ENCODE measurements around the gene ZFP62. TPM values are rescaled to one million over a fixed set of nuclear protein-coding genes. Genes with fewer than 3 reads are reported as not detected.
A peak's percentile ranks its signal among the peaks of the same experiment; 100 is the strongest.

ZFP62 gene
- total and polyA plus RNA-seq, 12 donors: 6.4 to 24.9 (median 13.6) TPM

- no peaks in the 10 kb centered on the region for H3K27me3 ChIP-seq
- H3K27ac ChIP-seq: peak overlapping the region; percentile 98 to 100 (median 99)
- peak overlapping the region in 9 of 10 donors; percentile 69 to 100 (median 99) for H3K4me3 ChIP-seq
- ATAC-seq (peak; percentile 32 to 65 (median 49)), DNase-seq (peak; percentile 71)
- intact Hi-C loops (cut with DNase I): loop anchor here in 5 of 10 donors (2.0 to 10.0 kb wide), 7 partner anchors 21 to 381 kb away; partner anchors contain the start of genes ZFP62 (in 3 of the 5) and BTNL9 (in 1 of the 5)
- peaks cover 30 to 93% (median 89%) of the 10 kb centered on the region in 9 donors for H3K4me1 ChIP-seq
- 39 to 50% methylated on average over 41 of the region's 41 CpGs for WGBS, 2 donors
- TF ChIP-seq CTCF (IDR thresholded peaks at IDR 0.05): peak in 4 of 9 donors; percentile 28 to 48 (median 44)
- H3K36me3 ChIP-seq: peaks cover 0 to 44% (median 0%) of the 10 kb centered on the region in 9 donors
- no peaks in the 10 kb centered on the region for H3K9me3 ChIP-seq
Observed at GRCh38 chr5:180803181-180804128, 57.6 kb downstream of the ZFP62 start.

- Histone ChIP-seq H3K27ac (peak within 1 kb of the TSS; percentile 98 to 100 (median 99)), H3K36me3 (peaks cover 0 to 51% (median 0%) of the 10 kb centered on the region in 9 donors), H3K4me3 (peak within 1 kb of the TSS; percentile 69 to 100 (median 99)), H3K9me3 (no peaks in the 10 kb centered on the region), H3K27me3 (no peaks in the 10 kb centered on the region), H3K4me1 (peaks cover 23 to 93% (median 89%) of the 10 kb centered on the region in 9 donors)
- TF ChIP-seq CTCF (IDR thresholded peaks at IDR 0.05): no peak
- peak; percentile 91 to 92 for DNase-seq
- ATAC-seq: peak; percentile 81 to 95 (median 90)
- intact Hi-C loops (cut with DNase I): loop anchor here in 5 of 10 donors (2.0 to 10.0 kb wide), 6 partner anchors 58 to 382 kb away; partner anchors contain the start of genes ZFP62 (in 3 of the 5) and BTNL9 (in 1 of the 5)
- WGBS, 2 donors: 0 to 1% methylated on average over 70 to 87 of the region's 87 CpGs
Observed at GRCh38 chr5:180802325-180803180, 58.5 kb downstream of the ZFP62 start, which contains the start of gene MGAT1. Gene MGAT1, minus strand, starts transcription at chr5:180802806. Its CDS starts 9,835 bp downstream, at chr5:180792971.

- no peak for TF ChIP-seq CTCF (IDR thresholded peaks at IDR 0.05)
- peaks cover 0 to 47% (median 0%) of the 10 kb centered on the region in 9 donors for H3K36me3 ChIP-seq
- intact Hi-C loops (cut with DNase I): loop anchor here in 5 of 10 donors (2.0 to 10.0 kb wide), 6 partner anchors 59 to 383 kb away; partner anchors contain the start of genes ZFP62 (in 3 of the 5) and BTNL9 (in 1 of the 5)
- H3K9me3 ChIP-seq: no peaks in the 10 kb centered on the region
- peak in 7 of 8 donors; percentile 1 to 28 (median 8) for ATAC-seq
- H3K27me3 ChIP-seq: no peaks in the 10 kb centered on the region
- H3K27ac ChIP-seq: peak overlapping the region; percentile 98 to 100 (median 99)
- WGBS, 2 donors: 9 to 13% methylated on average over 15 of the region's 15 CpGs
- H3K4me3 ChIP-seq: peak overlapping the region; percentile 69 to 100 (median 99)
- H3K4me1 ChIP-seq: peaks cover 20 to 93% (median 89%) of the 10 kb centered on the region in 9 donors
- no peak for DNase-seq
Observed at GRCh38 chr5:180801596-180802324, 59.3 kb downstream of the ZFP62 start.
